Stimulated activated CD4-positive, alpha-beta T cell treated with anti-CD3 and anti-CD28 coated beads, TNF-alpha, amount 100 ng/mL, for 24 hours (primary cell): ENCODE data around the gene GADL1.

Source experiments
- DNase-seq, 3 experiments: peaks; one replicate each; pipeline ENCODE4 v3.0.0-alpha.2; 2020; ENCODE audit warnings: low read depth in 3 of 3

The GADL1 gene

DNA sequence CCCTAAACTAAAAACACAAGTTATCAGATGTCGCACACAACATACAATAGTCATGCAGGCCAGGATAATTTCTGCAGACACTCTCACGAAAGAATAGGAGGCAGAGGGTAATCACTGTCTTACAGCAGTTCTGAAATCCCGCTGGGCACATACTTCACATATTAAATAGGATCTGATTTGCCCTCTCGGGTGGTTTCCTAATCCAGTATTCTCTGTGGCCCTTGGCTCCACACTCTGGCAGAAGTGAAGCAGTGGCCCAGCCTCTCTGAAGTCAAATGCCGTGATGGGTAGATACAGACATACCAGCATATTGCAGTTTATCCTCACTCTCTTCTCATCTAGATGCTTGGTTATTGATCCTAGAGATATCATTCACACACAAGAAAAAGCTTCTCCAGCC lies 19.0 kb downstream of the GADL1 start:
- no peak for DNase-seq

- no peak for DNase-seq
These were observed 20.8 kb downstream of the GADL1 start for GRCh38 chr3:30873671-30874070.

- DNase-seq: no peak
These were observed 21.6 kb downstream of the GADL1 start for GRCh38 chr3:30872879-30873278.

DNA sequence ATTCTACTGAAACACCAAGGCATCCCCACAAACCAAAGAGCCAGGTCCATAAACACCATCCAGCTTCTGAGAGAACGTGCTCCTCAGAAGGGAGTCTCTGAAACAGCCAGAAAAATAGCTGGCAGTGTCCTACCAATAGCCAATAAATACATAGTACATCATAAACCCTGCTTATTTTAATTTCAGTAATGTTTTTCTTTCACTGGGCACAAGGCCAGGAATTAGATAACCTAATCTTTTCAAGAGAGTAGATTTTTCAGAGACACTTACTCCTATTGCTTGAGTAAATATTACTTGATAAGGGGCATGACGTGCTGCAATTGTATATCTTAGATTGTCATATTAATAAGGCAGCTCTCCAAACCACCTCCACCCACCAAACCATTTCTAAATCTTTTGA lies 22.7 kb downstream of the GADL1 start:
- DNase-seq: no peak

- no peak for DNase-seq
These were observed 29.6 kb downstream of the GADL1 start for GRCh38 chr3:30864836-30865235.

- no peak for DNase-seq
These were observed 30.3 kb downstream of the GADL1 start for GRCh38 chr3:30864132-30864531.

- no peak for DNase-seq
These were observed 32.5 kb downstream of the GADL1 start for GRCh38 chr3:30862004-30862403.

DNA sequence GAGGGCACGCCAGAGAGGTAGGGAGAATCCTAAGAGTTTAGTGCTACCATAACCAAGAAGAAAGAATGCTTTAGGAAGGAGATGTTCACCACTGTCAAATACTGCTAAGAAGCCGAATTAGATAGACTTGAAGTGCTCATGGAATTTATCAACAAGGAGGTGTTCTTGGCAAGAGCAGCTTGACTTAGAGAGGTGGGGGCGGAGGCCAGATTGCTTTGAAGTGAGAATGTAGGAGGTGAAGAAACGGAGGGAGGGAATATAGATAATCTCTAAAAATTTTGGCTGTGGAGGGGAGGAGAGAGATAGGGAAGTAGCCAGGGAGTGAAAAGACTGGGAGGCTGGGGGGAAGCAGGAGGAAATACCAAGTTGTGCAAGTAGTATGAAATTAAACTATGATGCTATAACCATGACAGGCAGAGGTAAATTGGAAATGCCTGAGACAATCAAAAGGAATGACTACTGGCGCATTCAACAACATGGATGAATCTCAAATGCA lies 35.5 kb downstream of the GADL1 start:
- no peak for DNase-seq

DNA sequence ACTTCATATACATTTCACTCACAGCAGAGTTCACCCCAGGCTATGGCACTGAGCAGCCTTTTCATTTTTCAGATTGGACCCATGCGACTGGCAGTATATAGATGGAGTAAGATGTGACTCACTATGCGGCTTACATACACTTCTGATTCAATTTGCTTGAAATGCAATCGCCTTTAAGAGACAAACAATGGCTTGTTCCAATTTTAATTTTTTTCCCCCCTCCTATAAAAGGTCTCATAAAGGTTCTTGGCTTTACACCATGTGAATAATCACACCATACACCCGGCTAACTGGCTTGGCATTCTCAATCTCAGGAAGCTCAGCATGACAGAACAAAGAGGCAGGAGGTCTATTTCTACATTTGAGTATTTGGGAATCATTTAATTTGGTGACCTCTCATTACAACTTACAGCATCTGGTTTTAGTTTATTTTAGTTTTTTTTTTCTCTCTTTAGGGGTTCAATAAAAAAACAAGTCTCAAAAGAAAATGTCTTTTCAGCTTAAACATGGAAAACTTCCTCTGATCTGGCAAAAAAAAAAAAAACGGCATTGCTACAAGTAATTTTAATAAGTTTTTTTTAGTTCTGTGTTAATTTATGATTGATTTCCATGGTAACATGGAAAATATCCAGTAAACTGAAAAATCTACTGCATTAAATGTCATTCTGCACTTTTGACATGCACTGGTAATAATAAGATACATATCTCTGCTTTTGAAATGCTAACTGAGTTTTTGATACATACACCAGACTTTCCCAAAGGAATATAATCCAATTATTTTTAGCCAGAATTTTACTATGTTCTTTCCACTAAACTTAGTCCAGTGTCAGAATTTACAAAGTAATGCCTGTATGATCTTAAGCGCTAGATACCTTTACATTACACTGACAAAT lies 38.8 kb downstream of the GADL1 start:
- DNase-seq: no peak

DNA sequence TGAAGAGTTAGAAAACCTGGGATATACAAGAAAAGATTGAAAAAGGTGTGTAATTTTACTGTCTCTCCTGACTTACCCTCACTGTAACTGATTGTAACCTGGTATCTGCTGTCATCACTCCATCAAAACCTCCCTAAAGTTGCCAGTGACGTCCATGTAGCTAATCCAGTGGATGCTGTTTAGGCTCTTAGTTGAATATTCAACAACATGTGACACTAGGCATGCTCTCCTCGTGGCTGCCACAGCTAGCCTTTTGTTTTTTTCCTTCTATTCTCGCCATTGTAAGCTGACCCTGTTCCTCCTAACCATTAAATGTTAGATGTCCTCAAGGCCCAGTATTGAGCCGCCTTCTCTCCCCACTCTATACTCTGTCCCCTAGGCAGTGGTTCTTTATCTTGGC lies 41.6 kb downstream of the GADL1 start:
- no peak for DNase-seq

GRCh38 chr3:30848087-30848779 lies 46.2 kb downstream of the GADL1 start:
- DNase-seq: no peak

DNA sequence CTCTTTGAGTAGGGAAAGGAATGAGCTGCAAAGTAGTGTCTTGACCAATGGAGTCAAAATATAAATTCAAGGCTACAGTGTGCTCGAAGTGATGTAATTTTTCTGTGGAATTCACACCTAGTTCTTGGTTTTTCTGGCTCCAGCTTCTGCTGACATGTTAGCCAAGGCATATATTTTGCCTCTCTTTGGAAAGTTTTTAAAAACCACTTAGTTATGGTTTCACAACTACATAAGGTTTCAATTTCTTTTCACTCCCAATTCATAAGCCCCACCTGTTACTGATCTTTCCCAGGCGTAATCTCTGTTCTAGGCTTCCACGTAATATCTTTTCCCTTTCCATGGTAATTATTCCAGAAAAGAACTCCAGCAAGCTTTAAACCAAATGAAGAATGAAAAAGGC lies 46.9 kb downstream of the GADL1 start:
- DNase-seq: no peak

DNA sequence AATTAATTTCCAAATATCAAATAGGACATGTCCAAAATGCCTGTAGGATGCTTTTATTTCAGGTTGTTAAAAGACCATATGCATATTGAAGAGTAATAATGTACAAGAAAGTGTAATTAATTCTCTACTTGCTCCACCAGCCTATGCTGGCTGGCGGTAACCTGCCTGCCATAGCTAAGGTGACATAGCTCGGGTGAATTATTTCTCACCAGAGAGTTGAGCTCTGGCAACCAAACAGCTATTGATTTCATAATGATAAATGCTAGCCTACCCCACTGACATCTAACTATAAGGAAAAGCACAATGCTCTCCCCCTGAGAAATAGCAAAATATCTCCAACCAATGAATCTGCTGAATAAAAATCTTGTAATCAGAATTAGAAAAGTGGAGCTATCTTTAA lies 48.9 kb downstream of the GADL1 start:
- DNase-seq: no peak

DNA sequence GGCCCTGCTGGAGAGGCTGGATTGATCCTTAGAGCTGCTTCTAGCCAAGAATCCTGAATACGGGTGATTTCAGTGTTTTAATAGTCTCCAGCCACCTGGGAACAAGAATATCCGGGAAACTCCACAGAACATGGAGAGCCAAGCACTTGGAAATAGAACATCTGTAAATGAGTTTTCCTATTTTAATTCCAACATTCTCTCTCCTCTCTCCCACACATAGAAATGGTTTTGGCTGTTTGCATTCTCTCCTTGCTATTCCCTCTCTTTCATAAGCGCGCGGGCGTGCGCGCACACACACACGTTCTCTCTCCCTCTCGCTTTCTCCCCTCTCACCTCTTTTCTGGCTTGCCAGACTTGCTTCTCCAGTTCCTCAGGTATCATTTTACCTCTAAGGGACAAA lies 50.6 kb downstream of the GADL1 start:
- no peak for DNase-seq

DNA sequence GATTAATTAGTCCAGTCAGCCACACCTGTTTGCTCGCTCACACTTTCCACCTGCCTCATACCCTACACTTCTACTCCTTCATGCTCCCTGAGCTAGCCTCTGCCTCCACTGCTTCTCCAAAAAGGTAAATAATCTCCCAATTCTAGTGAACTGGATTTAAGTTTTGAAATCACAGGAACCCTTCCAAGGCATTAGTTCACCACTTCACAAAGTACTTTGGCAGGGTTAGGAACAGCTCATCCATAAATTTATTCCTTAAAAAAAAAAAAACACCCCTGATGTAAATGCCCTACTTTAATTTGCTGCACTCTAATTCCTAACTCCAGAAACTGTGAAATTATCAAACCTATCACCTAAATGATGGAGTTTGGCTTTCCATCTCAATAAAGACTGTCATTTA lies 58.3 kb downstream of the GADL1 start:
- no peak for DNase-seq

GRCh38 chr3:30835667-30836066 lies 58.8 kb downstream of the GADL1 start:
- DNase-seq: no peak

DNA sequence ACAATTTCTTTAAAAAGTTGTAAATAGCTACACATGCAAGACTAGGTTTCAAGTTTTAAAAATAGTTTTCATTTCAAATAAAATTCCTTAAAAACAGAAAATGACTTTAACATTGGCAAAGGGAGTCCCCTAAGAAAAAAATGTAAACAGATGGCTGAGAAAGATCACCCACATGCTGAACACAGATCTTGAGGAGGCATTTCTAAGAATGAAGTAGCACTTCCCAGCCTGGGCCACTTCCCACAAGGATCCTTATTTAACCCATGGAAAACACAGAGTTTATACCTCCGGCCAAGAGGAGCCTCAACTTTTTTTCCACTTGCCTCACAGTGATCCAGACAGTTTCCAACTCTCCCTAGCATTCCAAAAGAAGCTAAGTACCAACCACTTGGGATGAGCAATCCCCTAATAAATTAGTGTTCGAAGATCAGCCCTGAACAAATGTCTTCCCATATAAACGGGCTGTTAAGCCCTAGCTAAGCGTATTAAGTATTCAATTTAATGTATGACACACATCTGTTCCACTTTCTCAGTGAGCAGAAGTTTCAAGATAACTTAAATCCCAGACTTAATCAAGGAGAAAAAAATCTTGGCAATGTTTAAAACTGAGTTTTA lies 61.4 kb downstream of the GADL1 start:
- DNase-seq: no peak

DNA sequence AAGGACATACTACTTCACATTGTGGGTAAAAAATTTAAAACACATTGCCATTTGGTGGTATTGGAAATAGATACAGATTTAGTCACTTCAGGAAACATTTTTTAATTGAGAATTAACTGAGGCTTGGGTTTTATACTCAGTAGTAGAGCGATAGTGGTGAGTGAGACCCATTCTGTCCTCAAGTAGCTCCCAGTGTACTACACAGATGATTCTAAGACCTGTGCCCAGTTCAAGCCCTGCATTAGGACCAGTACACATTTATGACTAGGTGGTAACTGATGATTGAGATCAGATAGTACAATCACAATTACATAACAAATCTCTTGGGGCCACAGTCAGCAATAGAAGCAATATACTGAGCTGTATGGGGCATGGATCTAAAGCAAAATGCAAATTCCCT lies 67.4 kb downstream of the GADL1 start:
- no peak for DNase-seq

GRCh38 chr3:30826531-30826942 lies 67.9 kb downstream of the GADL1 start:
- no peak for DNase-seq

GRCh38 chr3:30819067-30819798 lies 75.2 kb downstream of the GADL1 start:
- DNase-seq: no peak

DNA sequence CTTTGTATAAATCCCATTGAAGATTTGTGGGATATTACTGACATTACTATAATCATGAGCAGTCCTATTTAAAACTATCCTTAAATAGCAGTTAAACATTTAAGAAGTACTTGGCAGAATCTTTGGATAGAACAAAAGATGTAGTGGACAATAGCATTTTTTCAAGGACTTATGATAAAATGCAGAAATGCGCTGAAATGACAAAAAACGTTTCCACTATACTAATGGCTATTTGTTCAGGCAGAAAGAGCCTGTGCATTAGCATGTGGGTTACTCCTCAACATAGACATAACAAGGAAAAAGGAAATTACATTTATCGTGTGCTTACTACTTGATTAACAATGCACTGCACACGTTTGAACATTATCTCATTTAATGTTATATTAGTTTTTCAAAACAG lies 80.7 kb downstream of the GADL1 start:
- DNase-seq: no peak
